GM12872 (cell line): Measurements from ENCODE around the gene ABHD6.

Source experiments
- CTCF ChIP-seq: IDR thresholded peaks from 3 replicates; pipeline ENCODE4 v1.5.1; 2011; ENCODE audit warnings: low read depth, mild to moderate bottlenecking, low read length, moderate library complexity; ENCODE audit not compliant: insufficient read depth

ABHD6 gene

DNA sequence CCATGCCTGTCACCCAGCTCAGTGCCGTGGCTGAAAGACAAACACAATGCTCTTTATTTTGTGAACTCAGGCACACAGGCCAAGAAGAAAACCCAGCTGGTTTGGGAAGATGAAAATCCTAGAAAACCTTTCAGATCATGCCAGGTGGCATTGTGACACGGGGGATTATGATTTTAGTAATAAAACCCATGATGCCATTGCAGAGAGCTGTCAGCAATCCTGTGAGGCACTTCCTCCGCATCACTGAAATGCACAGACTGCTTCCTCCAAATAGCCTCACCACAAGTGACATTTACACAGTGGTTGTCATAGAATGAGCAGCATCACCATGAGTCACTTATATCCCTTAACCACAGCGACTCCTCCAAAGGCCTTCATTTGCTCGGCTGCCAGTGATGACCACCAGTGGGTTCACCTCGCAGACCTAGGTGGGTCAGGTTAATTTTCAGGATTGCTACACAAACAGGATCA lies 22.7 kb downstream of the ABHD6 start:
- no peak for TF ChIP-seq CTCF

- TF ChIP-seq CTCF = no peak
Measured at GRCh38 chr3:58260733-58261132, 23.1 kb downstream of the ABHD6 start.

- no peak for TF ChIP-seq CTCF
Measured at GRCh38 chr3:58261954-58262666, 24.5 kb downstream of the ABHD6 start.

GRCh38 chr3:58266577-58266976 lies 29.0 kb downstream of the ABHD6 start:
- no peak for TF ChIP-seq CTCF

GRCh38 chr3:58269356-58269755 lies 31.8 kb downstream of the ABHD6 start:
- TF ChIP-seq CTCF = no peak

DNA sequence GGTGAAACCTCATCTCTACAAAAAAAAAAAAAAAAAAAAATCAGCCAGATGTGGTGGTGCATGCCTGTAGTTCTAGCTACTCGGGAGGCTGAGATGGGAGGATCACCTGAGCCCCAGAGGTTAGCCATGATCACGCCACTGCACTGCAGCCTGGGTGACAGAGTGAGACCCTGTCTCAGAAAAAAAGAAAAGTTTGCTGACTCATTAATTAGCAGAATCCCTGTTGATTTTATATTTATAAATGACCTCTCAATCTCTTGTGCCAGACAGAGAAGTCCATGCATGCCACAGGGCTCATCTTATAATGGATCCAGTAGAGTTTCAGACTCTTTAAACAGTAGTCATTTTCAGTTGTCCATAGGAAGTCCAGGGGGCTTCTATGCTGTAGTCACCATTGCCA lies 32.9 kb downstream of the ABHD6 start:
- no peak for TF ChIP-seq CTCF

GRCh38 chr3:58271901-58272501 lies 34.4 kb downstream of the ABHD6 start:
- no peak for TF ChIP-seq CTCF
